GM12878 (cell line): Measurements from ENCODE around the gene CACNA1B.

ENCODE experiments used
- RFX5 ChIP-seq: IDR thresholded peaks from 2 replicates; pipeline ENCODE4 v1.6.1; 2011; ENCODE audit warnings: low read depth, low read length, improper control_type of control experiment
- TAF1 ChIP-seq: IDR thresholded peaks from 2 replicates; pipeline ENCODE4 v1.6.1; 2011; ENCODE audit warnings: mild to moderate bottlenecking, low read depth, low read length, borderline replicate concordance
- ZZZ3 ChIP-seq: IDR thresholded peaks from 2 replicates; pipeline ENCODE4 v1.6.1; 2011; ENCODE audit warnings: low read depth; ENCODE audit not compliant: control insufficient read depth, insufficient read length
- TF ChIP-seq, protein P1 (sequence below), 3 experiments: IDR thresholded peaks in 2 of 3; conservative IDR thresholded peaks in 1 of 3; 2 replicates each; pipeline ENCODE4 v1.5.1; 2011; ENCODE audit warnings: low read depth in 3 of 3, low read length in 3 of 3, mild to moderate bottlenecking in 3 of 3, control low read depth in 2 of 3, moderate library complexity in 2 of 3, inconsistent platforms in 1 of 3, mixed read lengths in 1 of 3; ENCODE audit not compliant: control insufficient read depth in 2 of 3, insufficient read depth in 1 of 3; ENCODE audit errors: extremely low read depth in 1 of 3
- TF ChIP-seq, protein P2 (sequence below): IDR thresholded peaks from 2 replicates; pipeline ENCODE4 v1.6.1; 2011; ENCODE audit warnings: low read depth, low read length, improper control_type of control experiment, borderline replicate concordance

DNA sequence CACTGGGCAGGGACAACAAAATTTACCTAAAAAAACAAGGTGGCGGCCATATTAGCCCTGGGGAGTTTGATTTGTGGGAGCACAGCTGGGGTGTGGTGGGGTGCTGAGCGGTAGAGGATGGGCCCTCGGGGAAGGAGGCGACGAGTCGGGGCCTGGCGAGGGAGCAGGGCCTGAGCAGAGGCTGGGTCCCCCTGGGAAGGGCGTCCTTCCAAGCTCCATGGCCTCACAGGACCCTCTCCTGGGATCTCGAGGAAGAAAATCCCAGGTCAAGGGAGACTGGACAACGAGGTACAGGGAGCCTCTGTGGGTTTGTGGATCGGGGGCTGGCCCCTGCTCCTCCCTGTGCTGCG lies 165.5 kb downstream of the CACNA1B start:
- TF ChIP-seq RFX5 (no peak), ZZZ3 (no peak), TAF1 (no peak)
- TF ChIP-seq, protein P1, sequence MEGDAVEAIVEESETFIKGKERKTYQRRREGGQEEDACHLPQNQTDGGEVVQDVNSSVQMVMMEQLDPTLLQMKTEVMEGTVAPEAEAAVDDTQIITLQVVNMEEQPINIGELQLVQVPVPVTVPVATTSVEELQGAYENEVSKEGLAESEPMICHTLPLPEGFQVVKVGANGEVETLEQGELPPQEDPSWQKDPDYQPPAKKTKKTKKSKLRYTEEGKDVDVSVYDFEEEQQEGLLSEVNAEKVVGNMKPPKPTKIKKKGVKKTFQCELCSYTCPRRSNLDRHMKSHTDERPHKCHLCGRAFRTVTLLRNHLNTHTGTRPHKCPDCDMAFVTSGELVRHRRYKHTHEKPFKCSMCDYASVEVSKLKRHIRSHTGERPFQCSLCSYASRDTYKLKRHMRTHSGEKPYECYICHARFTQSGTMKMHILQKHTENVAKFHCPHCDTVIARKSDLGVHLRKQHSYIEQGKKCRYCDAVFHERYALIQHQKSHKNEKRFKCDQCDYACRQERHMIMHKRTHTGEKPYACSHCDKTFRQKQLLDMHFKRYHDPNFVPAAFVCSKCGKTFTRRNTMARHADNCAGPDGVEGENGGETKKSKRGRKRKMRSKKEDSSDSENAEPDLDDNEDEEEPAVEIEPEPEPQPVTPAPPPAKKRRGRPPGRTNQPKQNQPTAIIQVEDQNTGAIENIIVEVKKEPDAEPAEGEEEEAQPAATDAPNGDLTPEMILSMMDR (IDR thresholded peaks at IDR 0.05 in 2 of 3, conservative IDR thresholded peaks at IDR 0.05 in 1 of 3; ENCODE audit: control insufficient read depth in 2 of 3, extremely low read depth in 1 of 3, insufficient read depth in 1 of 3, low read depth in 3 of 3, low read length in 3 of 3): no peak
- TF ChIP-seq, protein P2, sequence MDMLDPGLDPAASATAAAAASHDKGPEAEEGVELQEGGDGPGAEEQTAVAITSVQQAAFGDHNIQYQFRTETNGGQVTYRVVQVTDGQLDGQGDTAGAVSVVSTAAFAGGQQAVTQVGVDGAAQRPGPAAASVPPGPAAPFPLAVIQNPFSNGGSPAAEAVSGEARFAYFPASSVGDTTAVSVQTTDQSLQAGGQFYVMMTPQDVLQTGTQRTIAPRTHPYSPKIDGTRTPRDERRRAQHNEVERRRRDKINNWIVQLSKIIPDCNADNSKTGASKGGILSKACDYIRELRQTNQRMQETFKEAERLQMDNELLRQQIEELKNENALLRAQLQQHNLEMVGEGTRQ: no peak
